HG02678 (cell line): ENCODE results near the gene ZBTB43.

Source experiments
- ATAC-seq: cut with Tn5 transposase; IDR thresholded peaks from one replicate; pipeline ENCODE4 v1.9.1; 2021; ENCODE audit warnings: mild to moderate bottlenecking, moderate library complexity; ENCODE audit not compliant: unreplicated experiment

The ZBTB43 gene

GRCh38 chr9:126882746-126883145 lies 77.9 kb downstream of the ZBTB43 start:
- no peak for ATAC-seq

GRCh38 chr9:126883636-126884035 lies 78.8 kb downstream of the ZBTB43 start:
- ATAC-seq: no peak

GRCh38 chr9:126885131-126885641 lies 80.3 kb downstream of the ZBTB43 start:
- no peak for ATAC-seq

- ATAC-seq: no peak
Measured at GRCh38 chr9:126886034-126886822, 81.4 kb downstream of the ZBTB43 start.

- ATAC-seq: no peak
Measured at GRCh38 chr9:126886897-126887296, 82.1 kb downstream of the ZBTB43 start.
